Activated CD8-positive, alpha-beta T cell treated with anti-CD3 and anti-CD28 coated beads for 36 hours (primary cell): Measurements from ENCODE around the gene EML1. TPM values are rescaled to one million over a fixed set of nuclear protein-coding genes. Genes with fewer than 3 reads are reported as not detected.

Experiments used
- ATAC-seq: fragments of 200-7000 bp; cut with Tn5 transposase; one replicate; pipeline ENCODE4 v1.10.0; 2021; ENCODE audit warnings: mild to moderate bottlenecking, moderate library complexity
- CTCF ChIA-PET: fragments of 350-600 bp; sonication (Branson Sonifier 250); formaldehyde crosslinking; loops from one replicate; lab custom pipeline; 2021; ENCODE audit warnings: antibody characterized with exemption; lab: Charles Lee
- POLR2A ChIA-PET: fragments of 350-600 bp; sonication (Branson Sonifier 250); formaldehyde crosslinking; loops from one replicate; lab custom pipeline; 2021; ENCODE audit warnings: antibody characterized with exemption; lab: Charles Lee
- DNase-seq: peaks from one replicate; pipeline ENCODE4 v3.0.0-alpha.2; 2020
- H3K27ac Mint-ChIP-seq: one replicate; pipeline ENCODE4 v1.8.0; 2021; ENCODE audit warnings: mild to moderate bottlenecking, mixed read lengths
- H3K27me3 Mint-ChIP-seq: one replicate; pipeline ENCODE4 v1.8.0; 2021; ENCODE audit warnings: mixed read lengths
- H3K36me3 Mint-ChIP-seq: one replicate; pipeline ENCODE4 v1.8.0; 2021; ENCODE audit warnings: low read depth, mixed read lengths
- H3K4me1 Mint-ChIP-seq: one replicate; pipeline ENCODE4 v1.8.0; 2021; ENCODE audit warnings: low read depth, mixed read lengths
- H3K4me3 Mint-ChIP-seq: one replicate; pipeline ENCODE4 v1.8.0; 2021; ENCODE audit warnings: mild to moderate bottlenecking, moderate library complexity, mixed read lengths
- H3K9me3 Mint-ChIP-seq: one replicate; pipeline ENCODE4 v1.8.0; 2021; ENCODE audit warnings: mixed read lengths
- intact Hi-C: fragments of 100-400 bp; cut with micrococcal nuclease; formaldehyde crosslinking; loops from one replicate; pipeline ENCODE4 v1.10.0; 2022
- total RNA-seq, 2 experiments: library from RNA; stranded (reverse); gene quantifications; one replicate each; pipeline ENCODE4 v1.2.3, GENCODE V29; 2021
- TF ChIP-seq, protein P1 (sequence below): fragments of 200-600 bp; IDR thresholded peaks from one replicate; pipeline ENCODE4 v1.8.0; 2022; ENCODE audit warnings: antibody characterized with exemption, mild to moderate bottlenecking

EML1 gene
- total RNA-seq, 2 experiments from 2014 or later = 0.56 to 0.70 TPM

DNA sequence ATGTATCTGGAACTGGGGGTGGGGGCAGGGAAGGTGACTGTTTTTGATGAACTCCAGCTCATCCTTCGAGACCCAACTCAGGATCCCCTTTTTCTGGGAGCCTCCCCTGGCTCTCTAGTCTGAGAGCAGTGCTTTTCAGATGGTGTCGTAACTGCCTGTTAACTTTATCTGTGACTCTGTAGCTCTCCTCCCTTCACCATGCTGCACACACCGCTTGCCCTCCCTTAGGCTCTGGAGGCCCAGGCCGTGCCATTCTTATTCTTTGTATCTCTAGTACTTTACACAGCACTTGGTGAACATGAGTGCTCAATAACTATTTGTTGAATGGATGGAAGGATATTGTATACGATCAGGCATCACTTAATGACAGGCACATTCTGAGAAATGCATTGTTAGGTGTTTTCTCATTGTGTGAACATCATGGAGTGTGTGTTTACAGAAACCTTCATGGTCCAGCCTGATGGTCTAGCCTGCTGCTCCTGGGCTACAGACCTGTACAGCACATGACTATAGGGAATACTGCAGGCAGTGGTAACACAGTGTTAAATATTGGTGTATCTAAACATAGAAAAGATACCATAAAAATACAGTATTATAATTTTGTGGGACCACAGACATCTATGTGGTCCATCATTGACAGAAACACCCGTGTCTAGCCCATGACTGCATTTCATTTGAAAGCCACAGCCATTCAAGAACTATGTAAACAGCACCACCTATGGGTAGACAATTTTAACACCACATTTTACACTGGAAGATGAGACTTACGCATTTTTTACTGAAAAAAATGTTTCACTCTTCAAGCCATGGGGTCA lies 91.8 kb downstream of the EML1 start:
- POLR2A ChIA-PET = no interaction called here

DNA sequence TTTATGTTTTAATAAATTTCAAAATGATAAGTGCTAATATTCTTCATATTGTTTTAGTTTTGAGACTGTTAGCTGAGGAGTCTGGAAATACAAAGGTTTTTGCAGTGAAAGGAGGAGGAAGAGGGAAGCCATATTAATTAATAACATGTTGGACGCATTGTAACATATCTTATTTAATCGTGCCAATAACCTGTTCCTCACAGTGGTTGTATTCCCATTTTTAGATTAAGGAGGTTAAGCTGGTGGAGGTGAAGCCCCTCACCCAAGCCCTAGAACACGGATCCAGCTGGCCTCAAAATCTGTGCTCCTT lies 92.4 kb downstream of the EML1 start:
- TF ChIP-seq, protein P1, sequence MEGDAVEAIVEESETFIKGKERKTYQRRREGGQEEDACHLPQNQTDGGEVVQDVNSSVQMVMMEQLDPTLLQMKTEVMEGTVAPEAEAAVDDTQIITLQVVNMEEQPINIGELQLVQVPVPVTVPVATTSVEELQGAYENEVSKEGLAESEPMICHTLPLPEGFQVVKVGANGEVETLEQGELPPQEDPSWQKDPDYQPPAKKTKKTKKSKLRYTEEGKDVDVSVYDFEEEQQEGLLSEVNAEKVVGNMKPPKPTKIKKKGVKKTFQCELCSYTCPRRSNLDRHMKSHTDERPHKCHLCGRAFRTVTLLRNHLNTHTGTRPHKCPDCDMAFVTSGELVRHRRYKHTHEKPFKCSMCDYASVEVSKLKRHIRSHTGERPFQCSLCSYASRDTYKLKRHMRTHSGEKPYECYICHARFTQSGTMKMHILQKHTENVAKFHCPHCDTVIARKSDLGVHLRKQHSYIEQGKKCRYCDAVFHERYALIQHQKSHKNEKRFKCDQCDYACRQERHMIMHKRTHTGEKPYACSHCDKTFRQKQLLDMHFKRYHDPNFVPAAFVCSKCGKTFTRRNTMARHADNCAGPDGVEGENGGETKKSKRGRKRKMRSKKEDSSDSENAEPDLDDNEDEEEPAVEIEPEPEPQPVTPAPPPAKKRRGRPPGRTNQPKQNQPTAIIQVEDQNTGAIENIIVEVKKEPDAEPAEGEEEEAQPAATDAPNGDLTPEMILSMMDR = peak; percentile 49
- Mint-ChIP-seq H3K27ac (no peak overlapping the region), H3K4me1 (no peaks in the 10 kb centered on the region), H3K4me3 (no peak overlapping the region), H3K36me3 (no peaks in the 10 kb centered on the region), H3K27me3 (peaks cover 2% of the 10 kb centered on the region), H3K9me3 (no peaks in the 10 kb centered on the region)
- intact Hi-C loops = loop anchor here (5.0 to 10.0 kb wide), 2 partner anchors 153 to 361 kb away; no protein-coding TSS in a partner anchor
- POLR2A ChIA-PET = no interaction called here
- DNase-seq = no peak
- no peak for ATAC-seq
- CTCF ChIA-PET = interaction anchor here (0.7 to 4.4 kb wide), 25 partner anchors 9 to 368 kb away, joined by 3 to 29 read pairs (median 4); no protein-coding TSS in a partner anchor

More for the DNA sequence above, 91.8 kb downstream of the EML1 start:
- DNase-seq (peak; percentile 33), ATAC-seq (peak; percentile 77)
- H3K27ac Mint-ChIP-seq = no peak overlapping the region
- CTCF ChIA-PET = interaction anchor here (0.7 to 4.4 kb wide), 28 partner anchors 8 to 367 kb away, joined by 3 to 29 read pairs (median 4); no protein-coding TSS in a partner anchor
- TF ChIP-seq, protein P1 = peak; percentile 88
- H3K36me3 Mint-ChIP-seq = no peaks in the 10 kb centered on the region
- H3K4me1 Mint-ChIP-seq = no peaks in the 10 kb centered on the region
- H3K9me3 Mint-ChIP-seq = no peaks in the 10 kb centered on the region
- H3K27me3 Mint-ChIP-seq = peaks cover 2% of the 10 kb centered on the region
- intact Hi-C loops = loop anchor here (5.0 to 10.0 kb wide), 2 partner anchors 153 to 360 kb away; no protein-coding TSS in a partner anchor
- no peak overlapping the region for H3K4me3 Mint-ChIP-seq

DNA sequence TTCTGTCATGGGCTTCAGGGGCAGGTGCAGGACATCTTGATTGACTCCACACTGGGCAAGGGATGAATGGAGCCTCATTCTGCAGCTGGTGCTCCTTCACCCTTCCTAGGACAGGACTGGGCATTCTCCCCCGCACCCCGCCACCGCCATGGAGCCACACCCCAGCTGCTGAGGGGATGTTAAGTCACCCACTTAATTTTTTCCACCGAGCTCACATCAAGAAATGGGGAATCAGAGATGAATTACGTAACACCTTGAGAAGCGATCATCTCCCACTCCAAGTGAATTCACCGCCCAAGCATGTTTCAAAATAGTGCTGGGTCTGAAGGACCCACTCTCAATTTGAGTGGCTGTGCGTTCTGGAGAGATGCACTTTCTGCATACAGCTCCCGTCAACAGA lies 94.2 kb downstream of the EML1 start:
- Mint-ChIP-seq H3K4me3 (no peak overlapping the region), H3K36me3 (no peaks in the 10 kb centered on the region), H3K27ac (no peak overlapping the region), H3K4me1 (no peaks in the 10 kb centered on the region), H3K9me3 (no peaks in the 10 kb centered on the region), H3K27me3 (peaks cover 2% of the 10 kb centered on the region)
- POLR2A ChIA-PET = no interaction called here
- CTCF ChIA-PET = interaction anchor here (0.9 to 3.6 kb wide), 7 partner anchors 9 to 205 kb away, joined by 3 to 29 read pairs (median 9); no protein-coding TSS in a partner anchor
- TF ChIP-seq, protein P1 = no peak
- no peak for ATAC-seq
- intact Hi-C loops = loop anchor here (5.0 to 10.0 kb wide), 2 partner anchors 155 to 363 kb away; no protein-coding TSS in a partner anchor
- no peak for DNase-seq

DNA sequence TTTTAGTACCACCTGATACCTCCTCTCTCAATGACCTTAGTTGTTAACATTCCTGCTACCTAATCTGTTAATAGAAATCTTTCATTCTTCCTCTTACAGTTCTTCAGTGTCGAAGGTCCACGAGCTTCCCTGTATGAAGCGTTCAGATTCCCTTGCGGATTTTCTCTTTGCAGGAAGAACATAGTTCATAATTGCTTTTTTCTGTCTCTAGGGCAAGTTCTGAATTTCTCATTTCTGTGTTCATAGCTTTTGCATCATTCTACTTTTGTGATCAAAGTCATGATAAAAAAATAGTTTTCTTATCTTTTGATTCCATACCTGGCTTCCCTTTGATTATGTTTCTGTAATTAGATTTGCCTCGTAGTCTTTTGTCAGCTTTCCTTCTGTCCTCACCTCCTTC lies 94.9 kb downstream of the EML1 start:
- DNase-seq (no peak), ATAC-seq (no peak)
- intact Hi-C loops = loop anchor here (5.0 to 10.0 kb wide), 2 partner anchors 156 to 363 kb away; no protein-coding TSS in a partner anchor
- H3K27me3 Mint-ChIP-seq = peaks cover 2% of the 10 kb centered on the region
- POLR2A ChIA-PET = no interaction called here
- H3K4me1 Mint-ChIP-seq = no peaks in the 10 kb centered on the region
- H3K9me3 Mint-ChIP-seq = no peaks in the 10 kb centered on the region
- no peak overlapping the region for H3K27ac Mint-ChIP-seq
- no peaks in the 10 kb centered on the region for H3K36me3 Mint-ChIP-seq
- TF ChIP-seq, protein P1 = no peak
- H3K4me3 Mint-ChIP-seq = no peak overlapping the region
- CTCF ChIA-PET = interaction anchor here (0.7 to 3.3 kb wide), 4 partner anchors 12 to 205 kb away, joined by 3 to 29 read pairs (median 11); no protein-coding TSS in a partner anchor

DNA sequence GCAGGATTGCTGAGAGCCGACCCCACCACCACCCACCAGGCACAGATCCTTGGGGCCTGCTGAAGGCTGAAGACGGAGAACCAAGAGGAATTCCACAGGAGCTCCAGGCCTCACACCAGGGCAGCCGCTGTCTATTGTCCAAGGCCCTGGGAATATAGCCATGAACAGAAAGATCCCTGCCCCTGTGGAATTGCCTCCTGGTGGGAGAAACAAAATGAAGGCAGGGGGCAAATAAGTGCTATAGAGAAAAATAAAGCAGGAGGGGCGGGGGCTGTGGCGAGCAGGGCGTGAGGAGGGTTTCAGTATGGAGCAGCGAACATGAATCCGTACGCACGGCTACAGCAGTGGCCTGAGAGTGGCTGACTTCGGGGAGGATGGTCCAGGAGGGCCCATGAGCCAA lies 96.1 kb downstream of the EML1 start:
- Mint-ChIP-seq H3K4me1 (no peaks in the 10 kb centered on the region), H3K27me3 (peaks cover 2% of the 10 kb centered on the region), H3K4me3 (no peak overlapping the region), H3K9me3 (no peaks in the 10 kb centered on the region), H3K36me3 (no peaks in the 10 kb centered on the region), H3K27ac (no peak overlapping the region)
- CTCF ChIA-PET = interaction anchor here (1.4 to 1.6 kb wide), 2 partner anchors 159 to 201 kb away, joined by 3 to 5 read pairs; no protein-coding TSS in a partner anchor
- intact Hi-C loops = loop anchor here (5.0 to 10.0 kb wide), 2 partner anchors 157 to 364 kb away; no protein-coding TSS in a partner anchor
- POLR2A ChIA-PET = no interaction called here
- ATAC-seq (no peak), DNase-seq (no peak)
- TF ChIP-seq, protein P1 = no peak
